ENCODE data around the gene ZNF74. TPM values are rescaled to one million over a fixed set of nuclear protein-coding genes. Genes with fewer than 3 reads are reported as not detected.
"Not testable (repeated sequence)": the region's sequence is repeated elsewhere in the genome, so short reads cannot be mapped to it uniquely, and the experiment has no call there.

The ZNF74 gene
- total RNA-seq, 4 donors from 2014 or later = 9.6 to 20.0 (median 15.0) TPM

DNA sequence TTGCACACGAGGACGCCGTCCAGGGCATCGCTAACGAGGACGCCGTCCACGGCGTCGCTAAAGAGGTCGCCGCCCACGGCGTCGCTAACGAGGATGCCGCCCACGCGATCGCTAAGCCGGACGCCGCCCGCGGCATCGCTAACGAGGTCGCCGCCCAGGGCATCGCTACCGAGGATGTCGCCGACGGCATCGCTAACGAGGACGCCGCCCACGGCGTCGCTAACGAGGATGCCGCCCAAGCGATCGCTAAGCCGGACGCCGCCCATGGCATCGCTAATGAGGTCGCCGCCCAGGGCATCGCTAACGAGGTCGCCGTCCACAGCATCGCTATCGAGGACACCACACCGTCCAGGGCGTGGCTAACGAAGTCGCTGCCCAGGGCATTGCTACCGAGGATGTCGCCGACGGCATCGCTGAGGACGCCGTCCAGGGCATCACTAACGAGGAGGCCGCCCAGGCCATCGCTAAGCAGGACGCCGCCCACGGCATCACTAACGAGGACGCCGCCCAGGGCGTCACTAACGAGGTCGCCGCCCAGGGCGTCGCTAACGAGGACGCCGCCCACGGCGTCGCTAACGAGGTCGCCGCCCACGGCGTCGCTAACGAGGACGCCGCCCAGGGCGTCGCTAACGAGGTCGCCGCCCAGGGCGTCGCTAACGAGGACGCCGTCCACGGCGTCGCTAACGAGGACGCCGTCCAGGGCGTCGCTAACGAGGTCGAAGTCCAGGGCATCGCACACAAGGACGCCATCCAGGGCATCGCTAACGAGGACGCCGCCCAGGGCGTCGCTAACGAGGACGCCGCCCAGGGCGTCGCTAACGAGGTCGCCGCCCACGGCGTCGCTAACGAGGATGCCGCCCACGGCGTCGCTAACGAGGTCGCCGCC is 32.8 kb upstream of the ZNF74 start:
- H3K36me3 ChIP-seq; H3K27me3 ChIP-seq; H3K9me3 ChIP-seq; DNase-seq (ENCODE audit: extremely low spot score); intact Hi-C loops (cut with DNase I); H3K4me3 ChIP-seq; H3K27ac ChIP-seq (replicated peaks in 1 of 4): not testable (repeated sequence)
- H3K4me1 ChIP-seq = peaks cover 0 to 11% (median 0%) of the 10 kb centered on the region in 4 donors
- WGBS = 94% methylated on average over 143 of the region's 145 CpGs

DNA sequence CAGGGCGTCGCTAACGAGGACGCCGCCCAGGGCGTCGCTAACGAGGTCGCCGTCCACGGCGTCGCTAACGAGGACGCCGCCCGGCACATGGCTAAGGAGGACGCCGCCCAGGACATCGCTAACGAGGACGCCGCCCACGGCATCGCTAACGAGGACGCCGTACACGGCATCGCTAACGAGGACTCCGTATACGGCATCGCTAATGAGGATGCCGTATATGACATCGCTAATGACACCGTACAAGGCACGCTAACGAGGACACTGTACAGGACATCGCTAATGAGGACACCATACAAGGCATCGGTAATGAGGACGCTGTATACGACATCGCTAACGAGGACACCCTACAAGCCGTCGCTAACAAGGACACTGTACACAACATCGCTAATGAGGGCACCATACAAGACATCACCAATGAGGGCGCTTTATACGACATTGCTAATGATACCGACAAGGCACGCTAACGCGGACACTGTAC is 32.2 kb upstream of the ZNF74 start:
- WGBS = 97% methylated on average over 54 of the region's 54 CpGs
- H3K27ac ChIP-seq (replicated peaks in 1 of 4); H3K27me3 ChIP-seq; H3K9me3 ChIP-seq; intact Hi-C loops (cut with DNase I); H3K36me3 ChIP-seq; DNase-seq (ENCODE audit: extremely low spot score); H3K4me3 ChIP-seq: not testable (repeated sequence)
- H3K4me1 ChIP-seq = peaks cover 0 to 11% (median 0%) of the 10 kb centered on the region in 4 donors

DNA sequence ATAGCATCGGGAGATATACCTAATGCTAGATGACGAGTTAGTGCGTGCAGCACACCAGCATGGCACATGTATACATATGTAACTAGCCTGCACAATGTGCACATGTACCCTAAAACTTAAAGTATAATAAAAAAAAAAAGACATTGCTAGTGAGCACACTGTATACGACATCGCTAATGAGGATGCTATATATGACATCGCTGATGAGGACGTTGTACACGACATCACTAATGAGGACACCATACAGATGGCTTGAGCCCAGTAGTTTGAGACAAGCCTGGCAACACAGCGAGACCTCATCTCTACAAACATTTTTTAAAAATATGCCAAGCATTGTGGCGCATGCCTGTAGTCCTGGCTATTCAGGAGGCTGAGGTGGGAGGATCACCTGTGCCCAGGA is 31.5 kb upstream of the ZNF74 start:
- peaks cover 0 to 11% (median 0%) of the 10 kb centered on the region in 4 donors for H3K4me1 ChIP-seq
- intact Hi-C loops (cut with DNase I); DNase-seq (ENCODE audit: extremely low spot score); H3K27ac ChIP-seq (replicated peaks in 1 of 4); H3K36me3 ChIP-seq; H3K4me3 ChIP-seq; H3K9me3 ChIP-seq; H3K27me3 ChIP-seq: not testable (repeated sequence)
- 94% methylated on average over 10 of the region's 10 CpGs for WGBS

DNA sequence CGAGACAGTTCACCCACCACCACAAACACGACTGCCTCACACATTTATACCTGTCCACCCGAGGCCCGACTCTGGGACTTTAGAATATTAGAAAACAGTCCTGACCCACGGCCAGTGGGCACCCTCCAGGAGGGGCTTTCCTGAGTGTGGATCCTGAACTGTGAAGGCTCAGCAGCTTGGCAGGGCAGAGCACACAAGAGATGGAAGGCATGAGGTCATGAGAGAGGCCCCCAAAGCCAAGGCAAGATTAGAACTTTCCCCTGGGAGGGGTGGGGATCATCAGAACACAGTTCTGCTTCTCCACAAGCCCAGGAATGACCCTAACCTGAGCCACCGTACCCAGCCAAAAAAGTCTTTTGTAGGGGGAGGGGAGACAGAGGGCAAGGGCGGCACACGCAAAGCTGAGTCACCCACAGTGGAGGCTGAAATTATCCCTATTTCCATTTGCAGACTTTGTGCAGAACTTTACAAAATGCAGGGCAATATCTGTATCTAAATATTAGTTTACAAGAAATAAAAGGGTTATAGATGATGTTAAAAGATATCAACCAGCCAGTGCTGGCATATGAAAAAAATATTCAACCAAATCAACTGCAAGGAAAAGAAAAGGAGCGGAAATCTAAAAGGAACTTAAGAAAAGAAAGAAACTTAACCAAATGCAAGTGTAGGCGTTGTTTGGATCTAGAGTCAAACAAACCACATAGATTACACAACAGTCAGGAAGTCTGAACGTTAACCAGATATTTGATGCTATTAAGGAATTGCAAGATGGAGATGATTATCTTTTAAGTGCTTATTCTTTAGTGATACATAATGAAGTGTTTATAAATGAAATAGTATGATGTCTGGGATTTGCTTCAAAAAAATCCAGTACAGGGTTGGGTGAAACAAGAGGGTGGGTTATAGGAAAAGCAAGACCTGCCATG is 29.4 kb upstream of the ZNF74 start:
- H3K36me3 ChIP-seq; H3K9me3 ChIP-seq; H3K27ac ChIP-seq (replicated peaks in 1 of 4); H3K4me3 ChIP-seq; intact Hi-C loops (cut with DNase I); DNase-seq (ENCODE audit: extremely low spot score): not testable (repeated sequence)
- H3K27me3 ChIP-seq = peaks cover 0 to 11% (median 0%) of the 10 kb centered on the region in 4 donors
- peaks cover 0 to 11% (median 0%) of the 10 kb centered on the region in 4 donors for H3K4me1 ChIP-seq
- WGBS = 42% methylated on average over 7 of the region's 11 CpGs

DNA sequence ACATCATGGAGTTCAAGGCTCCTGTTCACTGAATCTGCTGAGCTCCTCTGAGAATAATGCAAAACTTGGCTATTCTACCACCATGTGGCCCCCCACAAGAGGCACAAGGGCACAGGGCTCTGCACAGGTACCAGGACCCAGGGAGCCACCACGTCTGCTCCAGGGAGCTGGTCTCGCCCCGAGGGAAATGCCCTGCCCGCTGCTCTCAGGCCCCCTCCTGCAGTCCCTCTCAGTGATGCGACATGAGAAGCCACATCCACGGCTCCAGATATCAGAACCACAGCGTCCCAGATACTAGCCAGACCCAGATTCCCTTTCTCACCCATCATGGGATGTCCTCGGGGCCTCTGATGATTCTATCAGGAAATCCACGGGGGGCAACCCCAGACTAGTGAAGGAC is 27.1 kb upstream of the ZNF74 start:
- DNase-seq (ENCODE audit: extremely low spot score); H3K27ac ChIP-seq (replicated peaks in 1 of 4); intact Hi-C loops (cut with DNase I); H3K9me3 ChIP-seq; H3K4me3 ChIP-seq; H3K36me3 ChIP-seq: not testable (repeated sequence)
- WGBS = 97% methylated on average over 5 of the region's 9 CpGs
- Histone ChIP-seq H3K4me1 (peaks cover 0 to 11% (median 0%) of the 10 kb centered on the region in 4 donors), H3K27me3 (peaks cover 0 to 11% (median 0%) of the 10 kb centered on the region in 4 donors)

DNA sequence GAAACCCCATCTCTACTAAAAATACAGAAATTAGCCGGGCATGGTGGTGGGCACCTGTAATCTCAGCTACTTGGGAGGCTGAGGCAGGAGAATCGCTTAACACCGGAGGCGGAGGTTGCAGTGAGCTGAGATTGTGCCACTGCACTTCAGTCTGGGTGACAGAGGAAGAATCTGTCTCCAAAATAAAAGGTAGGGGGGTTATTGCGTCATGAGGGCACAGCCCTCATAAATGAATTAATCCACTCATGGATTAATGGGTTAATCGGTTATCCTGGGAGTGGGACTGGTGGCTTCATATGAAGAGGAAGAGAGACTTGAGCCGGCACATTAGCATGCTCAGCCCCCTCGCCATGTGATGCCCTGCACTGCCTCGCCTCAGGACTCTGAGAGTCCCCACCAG is 25.1 kb upstream of the ZNF74 start:
- H3K9me3 ChIP-seq; intact Hi-C loops (cut with DNase I); H3K27ac ChIP-seq (replicated peaks in 1 of 4); H3K4me3 ChIP-seq; H3K36me3 ChIP-seq; DNase-seq (ENCODE audit: extremely low spot score): not testable (repeated sequence)
- peaks cover 0 to 11% (median 0%) of the 10 kb centered on the region in 4 donors for H3K4me1 ChIP-seq
- WGBS = 88% methylated on average over 7 of the region's 9 CpGs
- H3K27me3 ChIP-seq = peaks cover 0 to 11% (median 0%) of the 10 kb centered on the region in 4 donors

DNA sequence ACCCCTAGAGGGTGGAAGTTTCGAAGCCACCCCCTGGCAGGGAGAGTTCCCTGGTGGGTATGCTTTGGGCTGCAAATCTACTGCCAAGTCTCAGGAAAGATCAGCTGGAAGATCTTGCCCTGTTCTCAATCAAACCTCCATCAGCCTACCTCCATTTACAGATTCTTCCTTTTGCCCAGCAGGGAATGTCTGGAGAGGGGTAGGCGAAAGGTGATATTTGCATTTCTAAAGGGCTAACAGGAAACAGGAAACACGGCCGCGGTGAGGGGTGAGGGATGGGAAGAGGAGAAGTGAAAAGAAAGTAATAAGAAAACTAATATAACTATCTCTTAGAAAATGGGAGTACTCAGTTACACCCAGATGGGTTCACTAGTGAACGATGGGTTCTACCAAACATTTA is 22.3 kb upstream of the ZNF74 start:
- H3K27ac ChIP-seq (replicated peaks in 1 of 4); H3K36me3 ChIP-seq; H3K27me3 ChIP-seq; H3K4me1 ChIP-seq; H3K4me3 ChIP-seq; DNase-seq (ENCODE audit: extremely low spot score); H3K9me3 ChIP-seq; intact Hi-C loops (cut with DNase I): not testable (repeated sequence)
- WGBS = no CpG with 5 or more reads among the region's 6 CpGs

DNA sequence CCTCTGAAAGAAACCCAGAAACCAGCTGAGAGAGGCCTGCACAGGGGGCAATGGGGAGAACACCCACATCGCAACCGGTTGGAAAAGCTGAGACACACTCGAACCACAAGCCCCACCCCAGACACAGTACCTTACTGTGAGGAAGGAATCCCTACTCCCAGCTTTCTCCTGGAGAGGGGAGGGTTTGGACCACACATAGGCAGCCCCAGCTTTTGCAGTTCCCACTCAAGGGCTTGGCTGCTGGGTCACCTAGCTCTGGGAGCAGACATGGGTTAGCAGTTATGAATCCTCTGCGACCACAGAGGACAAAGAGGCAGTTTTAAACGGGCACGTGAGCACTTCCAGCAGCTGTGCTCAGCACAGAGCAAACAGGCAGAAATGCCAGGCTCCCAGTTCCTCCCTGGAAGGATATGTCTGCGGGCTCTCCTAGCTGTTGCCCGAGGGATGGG is 21.5 kb upstream of the ZNF74 start:
- whole genome bisulfite sequencing = no CpG with 5 or more reads among the region's 8 CpGs
- intact Hi-C loops (cut with DNase I); H3K27me3 ChIP-seq; H3K36me3 ChIP-seq; H3K9me3 ChIP-seq; H3K4me1 ChIP-seq; DNase-seq (ENCODE audit: extremely low spot score); H3K4me3 ChIP-seq; H3K27ac ChIP-seq (replicated peaks in 1 of 4): not testable (repeated sequence)

DNA sequence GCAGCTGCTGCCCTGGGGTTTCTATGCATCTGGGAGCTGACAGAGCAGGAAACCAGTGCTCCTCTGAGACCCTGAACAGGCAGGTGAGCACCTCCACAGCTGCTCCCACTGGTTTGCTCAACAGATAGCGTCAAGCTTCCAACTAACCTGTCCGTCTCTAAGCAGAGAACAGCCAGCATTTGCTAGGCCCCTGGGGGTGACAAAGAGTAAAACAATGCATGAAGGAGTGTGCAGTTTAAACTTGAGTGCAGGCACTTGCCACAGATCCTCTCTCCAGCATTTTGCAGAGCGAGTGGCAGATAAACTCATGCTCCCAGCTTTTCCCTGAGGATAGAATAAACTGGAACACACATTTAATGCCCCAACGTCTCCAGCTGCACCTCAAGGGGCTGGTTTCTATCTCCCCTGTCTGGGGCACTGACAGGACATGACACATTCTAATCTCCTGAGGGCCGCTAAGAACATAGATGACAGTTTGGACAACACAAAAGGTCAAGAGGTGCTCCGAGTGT is 20.7 kb upstream of the ZNF74 start:
- H3K27me3 ChIP-seq; H3K4me3 ChIP-seq; H3K36me3 ChIP-seq; H3K4me1 ChIP-seq; H3K9me3 ChIP-seq; H3K27ac ChIP-seq (replicated peaks in 1 of 4); DNase-seq (ENCODE audit: extremely low spot score); intact Hi-C loops (cut with DNase I): not testable (repeated sequence)
- 72% methylated on average over 4 of the region's 6 CpGs for WGBS

DNA sequence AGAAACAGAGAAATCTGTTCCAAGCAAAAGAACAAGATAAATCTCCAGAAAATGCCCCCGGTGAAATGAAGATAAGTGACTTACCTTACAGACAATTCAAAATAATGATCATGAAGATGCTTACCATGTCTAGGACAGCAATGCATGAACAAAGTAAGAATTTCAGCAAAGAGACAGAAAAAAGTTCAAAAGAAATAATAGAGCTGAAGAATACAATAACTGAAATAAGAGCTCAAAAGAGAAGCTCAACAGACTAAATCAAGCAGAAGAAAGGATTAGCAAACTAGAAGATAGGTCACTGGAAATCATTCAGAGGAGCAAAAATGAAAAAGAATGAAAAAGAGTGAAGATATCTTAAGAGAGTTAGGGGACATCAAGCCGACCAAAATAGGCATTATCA is 19.8 kb upstream of the ZNF74 start:
- H3K4me1 ChIP-seq; intact Hi-C loops (cut with DNase I); DNase-seq (ENCODE audit: extremely low spot score); H3K9me3 ChIP-seq; H3K36me3 ChIP-seq; H3K27ac ChIP-seq (replicated peaks in 1 of 4); H3K27me3 ChIP-seq; H3K4me3 ChIP-seq: not testable (repeated sequence)
- 88% methylated on average over 1 of the region's 2 CpGs for WGBS

DNA sequence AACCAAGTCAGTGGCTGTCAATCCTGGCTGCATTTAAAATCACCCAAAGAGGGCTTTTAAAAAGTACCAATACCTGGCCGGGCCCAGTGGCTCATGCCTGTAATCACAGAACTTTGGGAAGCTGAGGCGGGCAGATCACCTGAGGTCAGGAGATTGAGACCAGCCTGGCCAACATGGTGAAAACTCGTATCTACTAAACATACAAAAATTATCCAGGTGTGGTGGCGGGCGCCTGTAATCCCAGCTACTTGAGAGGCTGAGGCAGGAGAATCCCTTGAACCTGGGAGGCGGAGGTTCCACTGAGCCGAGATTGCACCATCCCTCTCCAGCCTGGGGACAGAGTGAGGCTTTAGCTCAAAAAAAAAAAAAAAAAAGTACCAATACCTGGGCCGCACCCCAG is 17.7 kb upstream of the ZNF74 start:
- H3K4me1 ChIP-seq; intact Hi-C loops (cut with DNase I); H3K9me3 ChIP-seq; DNase-seq (ENCODE audit: extremely low spot score); H3K27me3 ChIP-seq; H3K4me3 ChIP-seq; H3K36me3 ChIP-seq; H3K27ac ChIP-seq (replicated peaks in 1 of 4): not testable (repeated sequence)
- 96% methylated on average over 8 of the region's 8 CpGs for WGBS

DNA sequence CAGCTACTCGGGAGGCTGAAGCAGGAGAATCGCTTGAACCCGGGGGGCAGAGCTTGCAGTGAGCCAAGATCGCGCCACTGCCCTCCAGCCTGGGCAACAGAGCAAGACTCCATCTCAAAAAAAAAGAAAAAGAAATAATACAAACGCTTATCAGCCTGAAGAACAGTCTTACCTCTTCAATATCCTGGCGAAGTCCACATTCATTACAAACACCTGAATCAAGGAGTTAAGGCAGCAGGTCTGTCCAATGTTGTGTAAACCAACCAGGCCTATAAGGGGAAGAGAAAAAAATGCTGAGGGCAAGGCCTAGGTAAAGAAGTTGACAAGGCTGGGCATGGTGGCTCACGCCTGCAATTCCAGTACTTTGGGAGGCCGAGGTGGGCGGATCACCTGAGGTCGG is 17.0 kb upstream of the ZNF74 start:
- H3K9me3 ChIP-seq; H3K4me1 ChIP-seq; H3K27me3 ChIP-seq; intact Hi-C loops (cut with DNase I); DNase-seq (ENCODE audit: extremely low spot score); H3K27ac ChIP-seq (replicated peaks in 1 of 4); H3K36me3 ChIP-seq; H3K4me3 ChIP-seq: not testable (repeated sequence)
- 93% methylated on average over 11 of the region's 11 CpGs for WGBS
